GM19397 (cell line): ENCODE data around the gene CHD9NB.
A peak's percentile ranks its signal among the peaks of the same experiment; 100 is the strongest.
"Not testable (repeated sequence)": the region's sequence is repeated elsewhere in the genome, so short reads cannot be mapped to it uniquely, and the experiment has no call there.

Experiments
- ATAC-seq: cut with Tn5 transposase; IDR thresholded peaks from one replicate; pipeline ENCODE4 v1.9.1; 2021; ENCODE audit warnings: mild to moderate bottlenecking, moderate library complexity; ENCODE audit not compliant: unreplicated experiment

CHD9NB gene

DNA sequence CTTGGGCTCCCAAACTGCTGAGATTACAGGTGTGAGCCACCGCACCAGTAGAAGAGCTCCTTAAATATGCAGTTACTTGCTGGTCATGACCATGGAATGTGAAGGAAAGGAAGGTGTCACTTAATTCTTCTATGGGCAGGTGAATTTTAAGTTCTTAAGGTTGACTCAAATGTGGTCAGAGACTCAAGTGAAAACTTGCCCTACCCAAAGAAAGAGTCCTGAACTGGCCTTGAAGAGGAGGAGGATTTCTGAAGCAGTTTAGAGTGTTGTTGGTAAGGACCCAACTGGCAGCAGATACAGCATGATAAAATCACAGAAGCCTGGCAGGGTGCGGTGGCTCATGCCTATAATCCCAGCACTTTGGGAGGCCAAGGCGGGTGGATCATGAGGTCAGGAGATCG, 31.4 kb upstream of the CHD9NB start:
- ATAC-seq = no peak

DNA sequence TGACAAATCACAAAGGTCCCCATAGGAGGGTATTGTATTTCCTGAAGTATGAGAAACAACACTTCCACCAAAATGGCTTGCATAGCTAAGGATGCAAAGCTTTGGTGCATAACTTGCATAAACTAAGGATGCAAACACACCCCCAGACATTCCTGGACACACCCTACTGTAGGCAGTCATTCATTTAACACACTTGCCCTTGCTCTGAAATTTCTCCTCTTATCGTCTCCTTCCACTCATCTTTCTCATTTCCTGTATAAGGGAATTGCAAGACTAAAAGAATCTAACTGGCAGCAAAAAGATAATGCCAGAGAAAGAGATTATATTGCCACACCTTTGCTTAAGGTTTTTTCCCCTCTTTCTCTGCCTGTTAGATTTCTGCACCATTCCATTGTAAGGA, 30.4 kb upstream of the CHD9NB start:
- ATAC-seq = no peak

DNA sequence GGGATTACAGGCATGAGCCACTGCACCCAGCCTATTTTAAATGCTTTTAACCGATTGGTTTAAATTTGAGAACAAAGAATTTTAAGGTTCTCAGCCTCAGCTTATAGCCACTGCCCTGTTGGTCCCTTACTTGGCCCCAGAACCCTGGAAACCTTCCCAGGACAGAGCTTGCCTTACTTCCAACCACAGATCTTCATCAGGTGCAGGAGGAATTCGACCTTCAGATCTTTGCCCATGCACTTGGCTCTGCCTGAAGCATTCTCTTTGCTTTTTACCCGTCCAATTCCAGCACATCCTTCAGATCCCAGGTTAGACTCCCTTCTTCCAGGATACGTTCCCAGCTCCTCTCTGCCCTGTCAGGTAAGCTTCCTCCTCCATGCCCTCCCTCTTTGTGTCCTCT, 29.8 kb upstream of the CHD9NB start:
- ATAC-seq = no peak

DNA sequence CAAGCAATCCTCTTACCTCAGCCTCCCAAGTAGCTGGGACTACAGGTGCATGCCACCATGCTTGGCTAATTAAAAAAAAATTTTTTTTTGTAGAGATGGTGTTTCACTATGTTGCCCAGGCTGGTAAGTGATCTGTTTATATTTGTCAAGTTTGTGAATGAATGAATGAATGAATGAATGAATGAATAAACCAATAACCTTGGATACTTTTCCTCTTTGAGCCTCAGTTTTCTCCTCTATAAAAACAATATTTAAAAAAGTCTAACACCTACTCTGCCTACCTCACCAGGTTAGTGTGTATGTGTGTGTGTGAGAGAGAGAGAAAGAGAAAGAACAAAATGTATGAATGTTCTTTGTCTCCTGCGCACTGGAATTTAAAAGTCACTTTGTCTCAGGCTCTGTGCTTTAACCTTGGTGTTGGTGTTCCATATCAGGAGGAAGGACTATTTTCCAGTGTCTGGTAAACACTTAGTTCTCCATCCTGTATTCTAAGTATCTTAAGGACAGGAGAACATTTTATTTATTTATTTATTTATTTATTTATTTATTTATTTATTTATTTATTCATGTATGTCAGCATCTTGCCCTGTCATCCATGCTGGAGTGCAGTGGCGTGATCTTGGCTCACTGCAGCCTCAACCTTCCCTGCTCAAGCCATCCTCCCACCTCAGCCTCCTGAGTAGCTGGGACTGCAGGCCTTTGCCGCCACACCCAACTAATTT, 29.1 kb upstream of the CHD9NB start:
- ATAC-seq = no peak

DNA sequence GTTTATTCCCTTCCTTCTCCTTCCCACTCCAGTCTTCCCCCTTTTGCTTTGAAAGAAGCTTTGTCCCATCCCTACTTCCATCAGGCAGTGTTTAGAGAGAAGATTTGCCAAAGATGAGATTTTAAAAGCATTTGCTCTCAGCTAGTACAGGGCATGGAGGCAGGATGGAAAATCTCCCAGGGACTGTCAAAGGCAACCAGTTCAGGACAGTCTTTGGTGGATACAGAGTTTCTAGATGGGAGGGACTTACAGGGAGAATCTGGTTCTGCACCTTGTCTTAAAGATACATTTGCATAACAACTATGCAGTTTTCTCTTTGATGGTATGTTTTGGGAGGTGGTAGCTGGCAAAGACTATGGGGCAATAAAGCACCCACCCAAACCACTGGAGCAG, 28.3 kb upstream of the CHD9NB start:
- ATAC-seq = no peak

DNA sequence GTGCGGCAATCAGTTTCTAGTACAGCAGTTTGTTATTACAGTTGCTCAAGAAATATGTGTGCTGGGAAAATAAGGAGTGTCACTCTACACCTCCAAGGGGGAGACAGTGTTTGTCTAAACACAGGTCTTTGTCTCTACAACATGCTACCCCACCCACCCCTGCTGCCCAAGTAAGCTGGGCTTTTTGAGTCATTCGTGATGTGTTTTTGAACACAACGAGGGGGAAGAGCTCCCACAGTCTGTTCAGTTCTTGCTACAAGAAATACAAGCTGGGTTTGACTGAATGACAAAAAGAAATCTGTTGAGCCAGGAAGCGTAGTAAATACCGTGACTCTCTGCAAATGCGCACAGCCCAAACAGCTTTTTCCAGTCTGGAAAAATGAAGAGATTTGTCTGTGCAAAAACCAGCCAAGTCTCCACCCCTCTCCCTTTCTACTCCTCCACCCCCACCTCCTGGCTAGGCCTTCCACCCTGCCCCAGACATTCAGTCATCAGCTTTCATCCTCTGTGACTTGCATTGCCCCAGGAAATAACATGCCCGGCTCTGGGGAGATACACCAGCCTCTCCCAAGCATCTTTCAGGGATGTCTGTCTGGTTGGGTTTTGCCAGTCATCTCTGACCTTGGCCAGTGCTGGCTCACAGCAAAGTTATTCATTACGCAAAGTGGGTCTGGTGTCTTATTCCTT, 27.8 kb upstream of the CHD9NB start:
- no peak for ATAC-seq

DNA sequence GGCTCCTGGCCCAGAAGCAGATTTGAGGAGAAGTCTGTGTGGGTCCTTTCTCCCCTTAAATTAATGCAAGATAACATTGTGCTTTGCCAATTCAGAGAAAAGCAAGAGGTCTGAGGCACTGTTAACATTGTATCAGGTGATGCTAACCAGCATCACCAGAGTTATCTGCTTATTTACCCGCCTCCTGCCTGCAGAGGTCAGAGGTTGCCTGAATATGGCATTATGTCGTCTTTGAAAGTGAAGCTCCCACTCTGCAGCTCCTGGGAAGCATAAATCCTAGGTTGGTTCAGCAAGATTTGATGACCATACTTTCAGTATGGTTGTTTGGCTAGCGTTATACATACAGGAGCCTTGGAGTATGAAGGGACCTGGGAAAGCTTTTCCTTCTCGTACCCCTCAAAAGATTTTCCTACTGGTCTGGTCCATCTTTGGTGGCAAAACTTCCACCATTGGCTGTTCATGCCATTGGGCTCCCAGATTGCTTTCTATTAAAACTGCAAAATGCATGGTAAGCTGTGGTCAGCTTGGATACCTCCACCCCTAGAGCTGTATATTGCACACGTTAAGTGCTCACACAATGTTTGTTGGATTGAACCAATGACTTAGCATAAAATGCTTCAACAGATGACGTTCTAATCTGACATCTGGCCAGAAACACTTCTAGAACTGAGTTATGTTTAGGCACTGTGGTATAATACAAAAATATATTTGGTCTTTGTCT, 26.2 kb upstream of the CHD9NB start:
- no peak for ATAC-seq

DNA sequence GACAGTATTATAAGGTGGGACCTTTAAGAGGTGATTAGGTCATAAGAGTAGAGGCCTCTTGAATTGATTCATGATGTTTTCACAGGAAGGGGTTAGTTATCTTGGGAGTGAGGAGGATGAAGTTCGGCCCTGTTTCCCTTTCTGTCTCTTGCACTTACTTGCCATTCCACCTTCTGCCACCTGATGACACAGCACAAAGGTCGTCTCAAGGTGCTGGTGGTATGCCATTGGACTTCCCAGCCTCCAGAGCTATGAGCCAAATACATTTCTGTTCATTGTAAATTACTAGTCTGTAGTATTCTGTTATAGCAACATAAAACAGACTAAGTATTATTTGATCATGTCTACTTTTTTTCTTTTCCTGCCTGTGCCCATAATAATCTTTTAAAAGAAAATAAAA, 25.6 kb upstream of the CHD9NB start:
- no peak for ATAC-seq

DNA sequence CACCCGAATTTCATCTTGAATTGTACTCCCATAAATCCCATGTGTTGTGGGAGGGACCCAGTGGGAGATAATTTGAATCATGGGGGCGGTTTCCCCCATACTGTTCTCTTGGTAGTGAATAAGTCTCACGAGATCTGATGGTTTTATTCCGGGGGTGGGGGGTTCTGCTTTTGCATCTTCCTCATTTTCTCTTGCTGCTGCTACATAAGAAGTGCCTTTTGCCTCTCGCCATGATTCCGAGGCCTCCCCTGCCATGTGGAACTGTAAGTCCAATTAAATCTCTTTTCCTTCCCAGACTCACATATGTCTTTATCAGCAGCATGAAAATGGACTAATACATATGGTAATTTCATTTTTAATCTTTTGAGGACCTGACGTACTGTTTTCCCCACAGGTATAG, 22.8 kb upstream of the CHD9NB start:
- not testable (repeated sequence) for ATAC-seq

DNA sequence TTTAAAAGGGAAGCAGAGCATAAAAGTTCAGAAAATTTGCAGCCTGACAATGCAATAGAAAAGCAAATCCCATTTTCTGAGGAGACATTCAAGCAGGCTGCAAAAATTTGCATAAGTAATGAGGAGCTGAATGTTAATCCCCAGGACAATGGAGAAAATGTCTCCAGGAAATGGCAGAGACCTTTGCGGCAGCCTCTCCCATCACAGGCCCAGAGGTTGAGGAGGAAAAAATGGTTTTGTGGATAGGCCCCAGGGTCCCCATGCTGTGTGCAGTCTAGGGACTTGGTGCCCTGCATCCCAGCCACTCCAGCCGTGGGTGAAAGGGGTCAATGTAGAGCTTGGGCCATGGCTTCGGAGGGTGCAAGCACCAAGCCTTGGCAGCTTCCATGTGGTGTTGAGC, 21.6 kb upstream of the CHD9NB start:
- not testable (repeated sequence) for ATAC-seq

DNA sequence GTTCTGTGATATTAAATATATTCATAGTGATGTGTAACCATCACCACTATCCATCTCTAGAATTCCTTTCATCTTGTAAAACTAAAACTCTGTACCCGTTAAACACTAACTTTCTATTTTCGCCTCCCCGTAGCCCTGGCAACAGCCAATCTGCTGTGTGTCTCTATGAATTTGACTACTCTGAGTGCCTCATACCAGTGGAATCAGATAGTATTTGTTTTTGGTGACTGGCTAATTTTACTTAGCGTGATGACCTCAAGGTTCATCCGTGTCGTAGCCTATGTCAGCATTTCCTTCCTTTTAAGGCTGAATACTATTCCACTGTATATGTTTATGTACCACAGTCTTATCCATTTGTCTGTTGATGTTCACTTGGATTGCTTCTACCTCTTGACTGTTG, 20.3 kb upstream of the CHD9NB start:
- ATAC-seq = no peak

DNA sequence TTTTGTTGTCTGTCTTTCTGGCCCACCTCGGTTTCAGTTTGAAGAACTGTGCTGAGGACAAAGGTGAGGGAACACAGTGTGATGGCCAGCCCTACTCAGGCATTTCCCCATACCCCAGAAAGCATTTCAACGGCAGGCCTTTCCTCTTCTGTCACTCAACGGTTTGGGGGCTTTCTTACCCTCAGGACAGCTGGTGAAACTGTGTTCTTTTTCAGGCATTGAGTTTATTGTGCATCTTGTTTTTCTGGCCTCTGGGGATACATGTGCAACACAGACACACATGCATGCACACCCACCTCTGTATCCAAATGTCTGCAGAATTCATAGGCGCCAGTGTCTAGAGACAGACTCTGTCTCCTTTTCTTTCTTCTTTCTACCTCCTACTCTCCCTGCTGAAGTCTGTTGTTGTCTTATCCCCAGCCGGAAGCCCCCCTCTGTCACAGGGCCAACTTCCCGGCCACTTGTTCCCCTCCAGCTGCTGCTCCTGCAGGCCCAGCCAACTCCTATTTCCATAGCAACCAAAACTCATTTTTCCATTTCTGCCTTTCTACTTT, 19.1 kb upstream of the CHD9NB start:
- peak; percentile 62 for ATAC-seq

DNA sequence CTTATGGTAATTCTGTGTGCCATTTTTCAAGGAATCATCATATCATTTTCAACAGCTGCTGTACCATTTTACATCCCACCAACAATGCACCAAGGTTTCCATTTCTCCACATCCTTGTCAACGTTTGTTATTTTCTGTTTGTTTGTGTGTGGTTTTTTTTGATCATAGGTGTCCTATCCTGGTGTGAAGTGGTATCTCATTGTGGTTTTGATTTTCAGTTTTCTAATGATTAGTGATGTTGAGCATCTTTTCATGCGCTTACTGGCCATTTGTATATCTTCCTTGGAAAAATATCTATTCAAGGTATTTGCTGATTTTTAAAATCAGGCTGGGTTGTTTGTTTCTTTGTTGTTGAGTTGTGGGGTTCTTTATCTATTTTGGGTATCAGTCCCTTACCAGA, 17.1 kb upstream of the CHD9NB start:
- ATAC-seq = no peak

DNA sequence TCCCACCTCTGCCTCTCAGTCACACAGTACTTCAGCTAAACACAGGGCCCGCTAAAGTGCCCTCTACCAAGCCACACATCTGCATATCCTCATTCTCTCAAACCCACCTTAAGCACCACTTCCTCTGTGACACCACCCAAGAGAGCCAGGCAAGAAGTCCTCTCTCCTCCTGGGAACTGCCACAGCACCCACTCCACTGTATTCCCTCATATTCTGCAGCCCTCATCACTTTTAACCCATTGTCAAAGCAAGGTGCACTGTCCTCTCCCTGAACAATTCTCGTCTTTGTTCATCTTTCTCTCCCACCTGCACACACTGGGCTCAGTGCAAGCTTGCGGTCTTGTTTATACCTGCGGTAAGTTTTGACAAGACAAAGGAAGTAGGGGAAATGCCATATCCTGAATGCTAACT, 15.7 kb upstream of the CHD9NB start:
- ATAC-seq = peak; percentile 59

DNA sequence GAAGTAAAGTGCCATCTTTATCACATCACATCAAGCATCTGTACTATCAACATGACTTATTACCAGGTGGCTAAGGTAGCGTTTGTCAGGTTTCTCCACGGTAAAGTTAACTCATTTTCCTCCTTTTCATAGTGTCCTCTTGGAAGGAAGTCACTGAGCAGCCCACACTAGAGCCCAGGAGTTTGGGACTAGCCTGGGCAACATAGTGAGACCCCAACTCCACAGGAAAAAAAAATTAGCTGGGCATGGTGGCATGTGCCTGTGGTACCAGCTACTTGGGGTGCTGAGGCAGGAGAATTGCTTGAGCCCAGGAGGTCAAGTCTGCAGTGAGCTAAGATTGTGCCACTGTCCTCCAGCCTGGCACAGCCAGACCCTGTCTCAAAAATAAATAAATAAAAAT, 15.0 kb upstream of the CHD9NB start:
- no peak for ATAC-seq

DNA sequence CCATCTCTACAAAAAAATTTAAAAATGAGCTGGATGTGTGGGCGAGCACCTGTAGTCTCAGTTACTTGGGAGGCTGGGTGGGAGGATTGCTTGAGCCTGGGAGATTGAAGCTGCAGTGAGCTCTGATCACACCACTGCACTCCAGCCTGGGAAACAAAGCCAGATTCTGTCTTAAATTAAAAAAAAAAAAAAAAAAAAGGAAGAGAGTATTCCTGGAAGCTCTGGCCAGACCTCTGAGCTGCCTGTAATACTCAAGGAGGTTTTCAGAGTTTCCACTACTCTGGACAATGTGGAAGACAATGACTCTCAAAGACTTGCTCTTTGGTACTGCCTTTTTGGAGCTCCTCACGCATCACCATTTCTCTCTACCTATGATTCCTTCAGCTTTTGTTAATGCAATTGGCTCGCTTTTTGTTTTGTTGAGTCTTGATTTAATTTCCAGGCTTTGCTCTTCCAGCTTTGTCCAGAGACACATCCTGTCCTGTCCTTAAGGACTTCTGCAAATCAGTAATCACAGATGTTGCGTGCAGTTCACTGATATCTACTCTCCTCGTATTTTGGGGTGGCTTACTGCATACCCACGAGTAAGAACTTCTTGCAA, 12.9 kb upstream of the CHD9NB start:
- ATAC-seq = no peak

DNA sequence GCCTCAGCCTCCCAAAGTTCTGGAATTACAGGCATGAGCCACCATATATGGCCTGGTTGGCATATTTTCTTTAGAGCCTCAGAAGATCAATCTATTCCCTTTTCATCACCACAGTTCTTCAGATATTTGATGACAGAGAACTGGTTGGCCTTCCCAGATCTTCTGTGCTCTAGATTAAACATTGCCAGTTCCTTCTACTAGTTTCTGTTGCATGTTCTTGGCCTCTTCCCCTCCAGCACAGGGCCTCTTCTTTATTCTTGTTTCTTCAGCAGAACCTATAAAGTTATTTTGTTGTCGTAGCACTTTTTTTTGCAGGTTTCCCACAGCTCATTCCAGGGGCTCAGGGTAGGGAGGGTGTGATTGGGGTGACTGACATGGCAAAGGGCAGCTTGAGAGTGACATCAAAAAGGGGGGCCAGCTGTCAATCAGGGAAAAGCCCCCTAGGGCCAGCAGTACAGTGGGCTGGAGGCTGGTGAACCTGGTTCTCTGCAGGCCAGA, 11.4 kb upstream of the CHD9NB start:
- ATAC-seq = no peak

DNA sequence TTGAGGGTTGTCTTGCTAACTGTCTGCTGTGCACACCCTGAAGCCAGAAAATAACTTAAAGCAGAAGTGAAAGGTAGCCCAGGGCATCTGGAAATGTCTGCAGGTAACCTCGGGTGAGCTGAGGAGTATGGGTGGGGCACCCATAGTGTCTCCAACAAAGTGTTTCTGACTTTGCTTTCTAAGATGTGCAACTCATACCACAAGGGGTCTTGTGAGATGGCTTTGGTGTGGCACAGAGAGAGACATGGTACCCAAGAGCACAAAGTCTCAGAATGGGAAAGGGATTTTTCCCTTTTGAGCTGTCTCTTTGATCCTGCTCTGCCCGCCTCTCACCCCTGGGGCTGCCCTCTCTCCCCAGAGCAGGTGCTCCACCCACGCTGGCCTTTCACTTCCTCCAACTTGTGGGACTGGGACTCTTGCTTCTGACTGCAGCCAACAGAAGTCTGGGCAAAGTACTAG, 9.0 kb upstream of the CHD9NB start:
- peak; percentile 85 for ATAC-seq

DNA sequence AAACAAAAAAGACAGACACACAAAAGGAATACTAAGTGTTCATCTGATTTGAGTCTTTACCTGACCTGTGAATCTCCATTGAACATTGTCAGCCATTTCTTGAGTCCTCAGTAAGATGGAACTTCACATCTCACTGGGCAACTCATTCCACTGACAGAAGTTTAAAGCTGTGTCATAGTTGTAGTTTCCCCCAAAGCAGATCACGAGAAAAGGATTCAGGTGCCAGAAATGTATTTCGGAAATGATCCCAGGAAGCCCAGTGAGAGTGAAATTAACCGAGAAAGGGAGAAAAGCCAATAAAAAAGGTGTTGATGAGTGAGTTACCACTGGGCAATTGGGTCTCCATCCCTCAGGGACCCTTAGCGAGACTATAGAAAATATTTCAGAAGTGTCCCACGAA, 8.6 kb upstream of the CHD9NB start:
- ATAC-seq = no peak

DNA sequence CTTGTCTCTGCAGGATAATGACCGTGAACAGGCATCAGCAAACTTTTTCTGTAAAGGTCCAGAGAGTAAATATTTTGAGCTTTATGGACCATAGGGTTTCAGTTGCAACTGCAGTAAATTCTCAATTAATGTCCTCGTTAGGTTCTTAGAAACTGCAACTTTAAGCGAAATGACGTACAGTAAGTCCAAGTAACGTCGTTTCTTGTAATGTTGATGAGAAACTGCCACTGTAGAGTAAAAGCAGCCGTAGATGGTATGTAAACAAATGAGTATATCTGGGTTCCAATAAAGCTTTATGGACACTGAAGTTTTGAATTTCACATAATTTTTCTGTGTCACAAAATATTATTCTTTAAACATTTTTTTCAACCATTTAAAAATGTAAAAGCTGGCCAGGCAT, 7.0 kb upstream of the CHD9NB start:
- ATAC-seq = no peak

DNA sequence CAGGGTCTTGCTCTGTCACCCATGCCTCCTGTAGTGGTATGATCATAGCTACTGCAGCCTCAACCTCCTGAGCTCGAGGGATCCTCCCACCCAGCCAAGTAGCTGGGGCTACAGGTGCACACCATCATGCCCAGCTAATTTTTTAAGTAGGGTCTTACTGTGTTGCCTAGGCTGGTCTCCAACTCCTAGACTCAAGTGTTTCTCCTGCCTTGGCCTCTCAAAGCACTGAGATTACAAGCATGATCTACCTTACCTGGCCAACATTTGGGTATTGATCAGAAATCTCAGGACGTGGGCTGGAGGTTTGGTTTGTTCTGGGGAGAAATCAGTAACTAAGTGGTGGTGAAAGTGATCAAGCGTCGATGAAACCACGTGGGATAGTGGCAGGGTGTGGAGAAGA, 6.2 kb upstream of the CHD9NB start:
- ATAC-seq = no peak
